Endodermal cell (in vitro differentiated cells): ENCODE results near the gene RAB17. TPM values are rescaled to one million over a fixed set of nuclear protein-coding genes. Genes with fewer than 3 reads are reported as not detected.

Experiments used
- DNase-seq: peaks from one replicate; pipeline ENCODE4 v3.0.0-alpha.2; 2017
- H3K27ac ChIP-seq: 2 replicates; pipeline ENCODE4 v1.5.1; 2013; ENCODE audit warnings: mild to moderate bottlenecking, low read depth, low read length, moderate library complexity
- H3K27me3 ChIP-seq: 2 replicates; pipeline ENCODE4 v1.6.1; 2013; ENCODE audit warnings: mild to moderate bottlenecking, low read length, moderate library complexity; ENCODE audit not compliant: insufficient read depth, control insufficient read depth, poor library complexity, severe bottlenecking
- H3K36me3 ChIP-seq: 2 replicates; pipeline ENCODE4 v1.7.0; 2013; ENCODE audit warnings: mild to moderate bottlenecking, low read length, moderate library complexity; ENCODE audit not compliant: control insufficient read depth, insufficient read depth
- H3K4me1 ChIP-seq: one replicate; pipeline ENCODE4 v1.7.0; 2013; ENCODE audit warnings: low read length; ENCODE audit not compliant: control insufficient read depth, insufficient read depth
- H3K4me3 ChIP-seq: 2 replicates; pipeline ENCODE4 v1.5.1; 2013; ENCODE audit warnings: mild to moderate bottlenecking, low read length, moderate library complexity
- H3K9ac ChIP-seq: 2 replicates; pipeline ENCODE4 v1.6.1; 2013; ENCODE audit warnings: mild to moderate bottlenecking, low read length, moderate library complexity; ENCODE audit not compliant: poor library complexity, severe bottlenecking; ENCODE audit errors: extremely low read depth
- H3K9me3 ChIP-seq: 2 replicates; pipeline ENCODE4 v1.6.1; 2013; ENCODE audit warnings: mild to moderate bottlenecking, low read length, moderate library complexity; ENCODE audit not compliant: control insufficient read depth
- H3K27ac Mint-ChIP-seq: 2 replicates; pipeline ENCODE4 v1.8.0; 2020; ENCODE audit warnings: mixed read lengths
- H3K27me3 Mint-ChIP-seq: 2 replicates; pipeline ENCODE4 v1.8.0; 2021; ENCODE audit warnings: mild to moderate bottlenecking, mixed read lengths; ENCODE audit not compliant: insufficient read depth
- H3K36me3 Mint-ChIP-seq: 2 replicates; pipeline ENCODE4 v1.8.0; 2020; ENCODE audit warnings: low read depth, mixed read lengths
- H3K4me1 Mint-ChIP-seq: 2 replicates; pipeline ENCODE4 v1.8.0; 2020; ENCODE audit warnings: mixed read lengths
- H3K4me3 Mint-ChIP-seq: 2 replicates; pipeline ENCODE4 v1.8.0; 2020; ENCODE audit warnings: mild to moderate bottlenecking, moderate library complexity, mixed read lengths
- H3K9me3 Mint-ChIP-seq: 2 replicates; pipeline ENCODE4 v1.8.0; 2020; ENCODE audit warnings: mild to moderate bottlenecking, mixed read lengths
- WGBS, 2 experiments: methylation state at CpG; one replicate each; pipeline versions ENCODE4 v1.1.5 to v1.1.7; 2013; ENCODE audit warnings: missing lambda C conversion rate in 2 of 2, mixed read lengths in 1 of 2; ENCODE audit not compliant: insufficient coverage in 1 of 2, insufficient read length in 1 of 2; 5-methylcytosine and 5-hydroxymethylcytosine counted together
- total RNA-seq, 2 donors: library from RNA; stranded (reverse); fragmentation: NEBNext Ultra II Directional in 1 of 2; extraction: Animal tissue kit (Norgen Biotek cat#: 25700) in 1 of 2; gene quantifications; 2 replicates in 1 of 2; 3 replicates in 1 of 2; pipeline ENCODE4 v1.2.1, GENCODE V29; 2021
- TF ChIP-seq, protein P1 (sequence below): fragments of 200-600 bp; sonication (generic); conservative IDR thresholded peaks from 2 replicates; pipeline ENCODE4 v1.5.0; 2021; ENCODE audit warnings: antibody characterized with exemption, mild to moderate bottlenecking

RAB17 gene
- total RNA-seq, 2 donors from 2014 or later, result 235 to 369 TPM

DNA sequence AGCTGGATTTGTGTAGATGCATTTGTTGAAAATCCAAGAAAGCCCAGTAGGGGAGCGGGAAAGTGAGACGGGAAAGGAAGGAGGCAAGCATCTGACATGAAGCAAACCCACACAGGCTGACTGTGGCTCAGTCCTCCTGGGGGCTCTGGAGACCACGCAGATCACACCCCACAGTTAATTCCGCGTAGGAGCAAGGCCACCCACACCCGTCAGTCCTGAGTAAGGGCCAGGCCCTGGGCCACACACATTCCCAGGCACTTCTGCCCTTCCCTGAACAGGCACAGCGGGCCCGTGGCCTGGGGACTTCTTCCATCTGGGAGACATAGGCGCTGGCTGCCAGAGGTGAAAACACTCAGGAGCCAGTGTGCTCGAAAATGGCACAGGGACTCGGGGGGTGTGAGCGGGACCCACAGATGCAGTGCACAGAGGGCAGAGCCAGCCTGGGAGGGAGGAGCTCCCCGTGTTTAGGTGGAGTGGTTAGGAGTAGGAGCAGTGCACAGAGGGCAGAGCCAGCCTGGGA lies 43.6 kb downstream of the RAB17 start:
- DNase-seq, result no peak
- no peaks in the 10 kb centered on the region for H3K27me3 Mint-ChIP-seq
- H3K4me3 Mint-ChIP-seq, result no peak overlapping the region
- Histone ChIP-seq H3K27me3 (no peaks in the 10 kb centered on the region), H3K9ac (no peak overlapping the region), H3K27ac (no peak overlapping the region), H3K4me1 (peaks cover 8% of the 10 kb centered on the region), H3K36me3 (no peaks in the 10 kb centered on the region), H3K4me3 (no peak overlapping the region), H3K9me3 (no peaks in the 10 kb centered on the region)
- H3K4me1 Mint-ChIP-seq, result peaks cover 19% of the 10 kb centered on the region
- TF ChIP-seq, protein P1, sequence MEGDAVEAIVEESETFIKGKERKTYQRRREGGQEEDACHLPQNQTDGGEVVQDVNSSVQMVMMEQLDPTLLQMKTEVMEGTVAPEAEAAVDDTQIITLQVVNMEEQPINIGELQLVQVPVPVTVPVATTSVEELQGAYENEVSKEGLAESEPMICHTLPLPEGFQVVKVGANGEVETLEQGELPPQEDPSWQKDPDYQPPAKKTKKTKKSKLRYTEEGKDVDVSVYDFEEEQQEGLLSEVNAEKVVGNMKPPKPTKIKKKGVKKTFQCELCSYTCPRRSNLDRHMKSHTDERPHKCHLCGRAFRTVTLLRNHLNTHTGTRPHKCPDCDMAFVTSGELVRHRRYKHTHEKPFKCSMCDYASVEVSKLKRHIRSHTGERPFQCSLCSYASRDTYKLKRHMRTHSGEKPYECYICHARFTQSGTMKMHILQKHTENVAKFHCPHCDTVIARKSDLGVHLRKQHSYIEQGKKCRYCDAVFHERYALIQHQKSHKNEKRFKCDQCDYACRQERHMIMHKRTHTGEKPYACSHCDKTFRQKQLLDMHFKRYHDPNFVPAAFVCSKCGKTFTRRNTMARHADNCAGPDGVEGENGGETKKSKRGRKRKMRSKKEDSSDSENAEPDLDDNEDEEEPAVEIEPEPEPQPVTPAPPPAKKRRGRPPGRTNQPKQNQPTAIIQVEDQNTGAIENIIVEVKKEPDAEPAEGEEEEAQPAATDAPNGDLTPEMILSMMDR, result no peak
- H3K27ac Mint-ChIP-seq, result no peak overlapping the region
- peaks cover 5% of the 10 kb centered on the region for H3K9me3 Mint-ChIP-seq
- 89 to 94% methylated on average over 7 to 12 of the region's 13 CpGs for WGBS, 2 experiments
- no peaks in the 10 kb centered on the region for H3K36me3 Mint-ChIP-seq

DNA sequence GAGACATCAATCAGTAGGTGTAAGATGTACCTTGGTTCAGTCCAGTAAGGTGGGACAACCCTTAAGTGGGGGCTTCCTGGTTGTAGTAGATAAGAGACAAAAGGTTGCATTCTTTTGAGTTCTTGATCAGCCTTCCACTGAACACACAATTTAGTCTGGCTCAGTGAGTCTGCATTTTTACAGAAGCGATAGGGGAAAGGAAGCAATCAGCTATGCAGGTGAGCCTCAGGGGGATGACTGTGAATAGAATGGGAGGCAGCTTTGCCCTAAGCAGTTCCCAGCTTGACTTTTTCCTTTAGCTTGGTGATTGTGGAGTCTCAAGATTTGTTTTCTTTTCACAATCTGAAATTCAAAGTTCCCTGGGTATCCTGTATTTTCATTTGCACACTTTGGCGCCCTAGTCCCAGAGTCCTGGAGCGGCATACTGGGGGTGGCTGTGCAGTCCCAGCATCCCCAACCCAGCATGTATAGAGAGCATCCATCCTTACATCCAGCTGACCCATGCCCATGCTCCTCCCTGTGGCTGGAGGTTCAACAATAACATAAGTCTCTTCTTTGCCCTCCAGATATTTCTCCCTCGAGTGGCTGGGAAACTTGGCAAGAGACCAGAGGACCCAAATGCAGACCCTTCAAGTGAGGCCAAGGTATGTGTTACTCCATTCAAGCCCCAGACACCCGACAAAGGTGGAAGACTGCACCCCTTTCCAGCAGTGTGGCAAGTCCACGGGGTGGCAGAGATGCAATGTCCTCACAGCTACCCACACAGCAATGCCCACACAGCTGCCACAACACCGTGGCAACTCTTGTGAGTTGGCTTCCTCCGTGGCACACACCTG lies 44.3 kb downstream of the RAB17 start:
- Histone ChIP-seq H3K27me3 (no peaks in the 10 kb centered on the region), H3K36me3 (no peaks in the 10 kb centered on the region), H3K4me3 (no peak overlapping the region), H3K27ac (no peak overlapping the region), H3K9me3 (no peaks in the 10 kb centered on the region), H3K4me1 (peaks cover 11% of the 10 kb centered on the region), H3K9ac (no peak overlapping the region)
- WGBS, 2 experiments, result 88% methylated on average over 6 to 8 of the region's 8 CpGs
- TF ChIP-seq, protein P1, result no peak
- Mint-ChIP-seq H3K4me1 (peaks cover 22% of the 10 kb centered on the region), H3K27me3 (no peaks in the 10 kb centered on the region), H3K4me3 (no peak overlapping the region), H3K36me3 (no peaks in the 10 kb centered on the region), H3K9me3 (peaks cover 10% of the 10 kb centered on the region), H3K27ac (no peak overlapping the region)
- no peak for DNase-seq

- no peaks in the 10 kb centered on the region for H3K36me3 Mint-ChIP-seq
- H3K4me1 Mint-ChIP-seq, result peaks cover 26% of the 10 kb centered on the region
- no peak for DNase-seq
These were observed 48.4 kb downstream of the RAB17 start for GRCh38 chr2:237542001-237542704.

More at GRCh38 chr2:237542001-237542704, 48.4 kb downstream of the RAB17 start:
- no peak overlapping the region for H3K4me3 ChIP-seq
- H3K27ac ChIP-seq, result no peak overlapping the region
- H3K36me3 ChIP-seq, result no peaks in the 10 kb centered on the region
- TF ChIP-seq, protein P1, result no peak
- Mint-ChIP-seq H3K27me3 (peaks cover 2% of the 10 kb centered on the region), H3K4me3 (no peak overlapping the region), H3K9me3 (peaks cover 10% of the 10 kb centered on the region), H3K27ac (no peak overlapping the region)
- no peak overlapping the region for H3K9ac ChIP-seq
- H3K4me1 ChIP-seq, result peaks cover 12% of the 10 kb centered on the region
- no peaks in the 10 kb centered on the region for H3K27me3 ChIP-seq
- WGBS, 2 experiments, result 88 to 90% methylated on average over 10 to 18 of the region's 18 CpGs
- H3K9me3 ChIP-seq, result no peaks in the 10 kb centered on the region
